K562 (cell line): ENCODE data around the gene AP3M1. TPM values are rescaled to one million over a fixed set of nuclear protein-coding genes. Genes with fewer than 3 reads are reported as not detected.

Source experiments
- CHCHD3 ChIP-seq: fragments of 250-450 bp; sonication (Bioruptor Pico); IDR thresholded peaks from 2 replicates; pipeline ENCODE4 v2.1.2; 2022; ENCODE audit warnings: mild to moderate bottlenecking
- DDX20 ChIP-seq: fragments of 450-650 bp; IDR thresholded peaks from 2 replicates; pipeline ENCODE4 v1.6.1; 2016; ENCODE audit warnings: missing genetic modification characterization, low read depth, mild to moderate bottlenecking, missing compliant biosample characterization, moderate library complexity
- DPF2 ChIP-seq: fragments of 450-650 bp; IDR thresholded peaks from 2 replicates; pipeline ENCODE4 v1.6.1; 2016
- FOXJ2 ChIP-seq: fragments of 200-800 bp; sonication (Bioruptor generic); IDR thresholded peaks from 2 replicates; pipeline ENCODE4 v1.6.1; 2016; ENCODE audit warnings: missing genetic modification characterization, missing compliant biosample characterization
- GTF2F1 ChIP-seq: IDR thresholded peaks from 2 replicates; pipeline ENCODE4 v1.6.1; 2011; ENCODE audit warnings: low read depth, low read length, improper control_type of control experiment
- HNRNPK ChIP-seq: fragments of 200-400 bp; formaldehyde crosslinking; IDR thresholded peaks from one replicate; pipeline ENCODE4 v1.6.1; 2018; ENCODE audit warnings: mild to moderate bottlenecking, low read depth, low read length; ENCODE audit not compliant: poor library complexity, severe bottlenecking
- KDM5B ChIP-seq: fragments of 200-600 bp; sonication (generic); IDR thresholded peaks from 2 replicates; pipeline ENCODE4 v1.6.1; 2012; ENCODE audit warnings: low read depth, mild to moderate bottlenecking, moderate library complexity, low read length, control low read depth, inconsistent platforms; ENCODE audit not compliant: insufficient replicate concordance
- MAZ ChIP-seq, 2 experiments: fragments of 450-650 bp in 1 of 2; sonication (generic) in 1 of 2; formaldehyde crosslinking; IDR thresholded peaks in 1 of 2; conservative IDR thresholded peaks in 1 of 2; 2 replicates each; pipeline versions ENCODE4 v1.4.0 to v1.5.0; 2020; ENCODE audit warnings: mild to moderate bottlenecking in 1 of 2, missing genetic modification reagents in 1 of 2
- MECOM ChIP-seq: fragments of 250-450 bp; sonication (Bioruptor Pico); IDR thresholded peaks from 2 replicates; pipeline ENCODE4 v1.8.0; 2022; ENCODE audit warnings: inconsistent platforms
- MEF2A ChIP-seq: IDR thresholded peaks from 2 replicates; pipeline ENCODE4 v1.6.1; 2011; ENCODE audit warnings: low read depth, mild to moderate bottlenecking, low read length, moderate library complexity; ENCODE audit not compliant: control insufficient read depth
- NEUROD1 ChIP-seq: fragments of 150-350 bp; IDR thresholded peaks from 2 replicates; pipeline ENCODE4 v1.6.1; 2014; ENCODE audit warnings: borderline replicate concordance, low read length, low read depth; ENCODE audit not compliant: partially characterized antibody
- NRF1 ChIP-seq, 2 experiments: fragments of 450-650 bp; IDR thresholded peaks in 1 of 2; conservative IDR thresholded peaks in 1 of 2; 2 replicates each; pipeline ENCODE4 v1.6.1; 2014; ENCODE audit warnings: mild to moderate bottlenecking in 2 of 2
- RNF2 ChIP-seq: sonication (generic); IDR thresholded peaks from 2 replicates; pipeline ENCODE4 v1.6.1; 2016
- SPI1 ChIP-seq: IDR thresholded peaks from 2 replicates; pipeline ENCODE4 v1.6.1; 2011; ENCODE audit warnings: low read depth, low read length, control low read depth, borderline replicate concordance
- YY1 ChIP-seq, 3 experiments: IDR thresholded peaks; 2 replicates each; pipeline ENCODE4 v1.6.1; 2011; ENCODE audit warnings: low read length in 2 of 3, mild to moderate bottlenecking in 2 of 3, moderate library complexity in 2 of 3, borderline replicate concordance in 1 of 3, control low read depth in 1 of 3, low read depth in 1 of 3; ENCODE audit not compliant: insufficient read depth in 3 of 3, insufficient replicate concordance in 2 of 3, control insufficient read depth in 1 of 3, insufficient read length in 1 of 3; ENCODE audit errors: extremely low read depth in 1 of 3
- ZSCAN29 ChIP-seq: fragments of 450-650 bp; IDR thresholded peaks from 2 replicates; pipeline ENCODE4 v1.6.1; 2017
- polyA plus RNA-seq, 8 experiments: library from polyadenylated mRNA; depleted of rRNA in 4 of 8; stranded (reverse) in 5 of 8; unstranded in 3 of 8; fragments of >200 nt; fragmentation: Nextera tagmentation in 2 of 8; fragmentation: Illumina TruSeq in 1 of 8; extraction: Ambion mirVana in 2 of 8; extraction: Trizol in 1 of 8; gene quantifications; 2 replicates each; pipeline versions ENCODE4 v1.2.1 to v1.2.3, GENCODE V29; 2011 to 2014; ENCODE audit warnings: inconsistent platforms in 1 of 8, missing spikeins in 1 of 8
- total RNA-seq, 7 experiments: library from RNA; depleted of rRNA in 6 of 7; stranded (reverse); fragments of >200 nt in 6 of 7; fragmentation: Illumina TruSeq in 2 of 7; extraction: Trizol in 2 of 7; gene quantifications; 2 replicates each; pipeline versions ENCODE4 v1.2.1 to v1.2.3, GENCODE V29; 2011 to 2021; ENCODE audit warnings: low replicate concordance in 1 of 7
- TF ChIP-seq, protein P1 (sequence below): sonication (generic); formaldehyde crosslinking; IDR thresholded peaks from 2 replicates; pipeline ENCODE4 v1.8.0; 2022; ENCODE audit warnings: mild to moderate bottlenecking, missing genetic modification reagents
- TF ChIP-seq, protein P2 (sequence below), 2 experiments: fragments of 450-650 bp; formaldehyde crosslinking in 1 of 2; IDR thresholded peaks; 2 replicates each; pipeline versions ENCODE4 v1.4.0 to v1.6.1; 2014 to 2020; ENCODE audit warnings: mild to moderate bottlenecking in 2 of 2, borderline replicate concordance in 1 of 2, low read depth in 1 of 2

AP3M1 gene
- total and polyA plus RNA-seq, 9 of the 15 experiments (the other 6 are each of a cell fraction or from before 2014, with no cell fraction given) = 44.3 to 135 (median 67.6) TPM

DNA sequence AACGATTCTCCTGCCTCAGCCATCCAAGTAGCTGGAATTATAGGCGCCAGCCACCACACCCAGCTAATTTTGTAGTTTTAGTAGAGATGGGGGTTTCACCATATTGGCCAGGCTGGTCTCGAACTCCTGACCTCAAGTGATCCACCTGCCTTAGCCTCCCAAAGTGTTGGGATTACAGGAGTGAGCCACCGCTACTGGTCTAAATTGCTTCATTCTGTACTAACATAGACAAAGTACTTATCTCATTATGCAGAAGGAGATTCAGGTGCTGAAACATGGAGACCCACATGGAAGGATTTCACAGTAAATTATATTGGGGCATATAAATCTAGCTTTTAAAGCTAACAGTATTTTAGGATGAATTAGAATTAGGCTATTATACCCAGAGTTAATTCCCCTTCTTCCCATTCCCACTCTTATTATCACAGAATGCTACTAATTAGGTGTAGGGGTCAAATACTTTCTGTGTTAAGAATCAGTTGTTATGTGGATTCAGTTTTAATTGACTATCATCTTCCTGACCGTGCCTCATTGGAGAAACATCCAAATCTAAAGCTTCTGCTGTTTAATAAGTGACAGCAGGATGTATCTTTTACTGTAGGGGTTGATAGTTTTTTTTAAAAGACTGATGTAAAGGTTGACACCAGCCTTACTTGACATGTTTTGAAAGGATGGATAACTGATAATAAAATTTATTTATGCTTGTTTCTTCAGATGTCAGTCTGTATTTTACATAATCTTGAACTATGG lies 27.6 kb upstream of the AP3M1 start (continued):
- TF ChIP-seq, protein P1, sequence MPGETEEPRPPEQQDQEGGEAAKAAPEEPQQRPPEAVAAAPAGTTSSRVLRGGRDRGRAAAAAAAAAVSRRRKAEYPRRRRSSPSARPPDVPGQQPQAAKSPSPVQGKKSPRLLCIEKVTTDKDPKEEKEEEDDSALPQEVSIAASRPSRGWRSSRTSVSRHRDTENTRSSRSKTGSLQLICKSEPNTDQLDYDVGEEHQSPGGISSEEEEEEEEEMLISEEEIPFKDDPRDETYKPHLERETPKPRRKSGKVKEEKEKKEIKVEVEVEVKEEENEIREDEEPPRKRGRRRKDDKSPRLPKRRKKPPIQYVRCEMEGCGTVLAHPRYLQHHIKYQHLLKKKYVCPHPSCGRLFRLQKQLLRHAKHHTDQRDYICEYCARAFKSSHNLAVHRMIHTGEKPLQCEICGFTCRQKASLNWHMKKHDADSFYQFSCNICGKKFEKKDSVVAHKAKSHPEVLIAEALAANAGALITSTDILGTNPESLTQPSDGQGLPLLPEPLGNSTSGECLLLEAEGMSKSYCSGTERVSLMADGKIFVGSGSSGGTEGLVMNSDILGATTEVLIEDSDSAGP (CRISPR knock-in tag) = no peak
- TF ChIP-seq MAZ (CRISPR knock-in tag; conservative IDR thresholded peaks at IDR 0.05 in 1 of 2, IDR thresholded peaks at IDR 0.05 in 1 of 2) = no peak
- TF ChIP-seq, protein P2, sequence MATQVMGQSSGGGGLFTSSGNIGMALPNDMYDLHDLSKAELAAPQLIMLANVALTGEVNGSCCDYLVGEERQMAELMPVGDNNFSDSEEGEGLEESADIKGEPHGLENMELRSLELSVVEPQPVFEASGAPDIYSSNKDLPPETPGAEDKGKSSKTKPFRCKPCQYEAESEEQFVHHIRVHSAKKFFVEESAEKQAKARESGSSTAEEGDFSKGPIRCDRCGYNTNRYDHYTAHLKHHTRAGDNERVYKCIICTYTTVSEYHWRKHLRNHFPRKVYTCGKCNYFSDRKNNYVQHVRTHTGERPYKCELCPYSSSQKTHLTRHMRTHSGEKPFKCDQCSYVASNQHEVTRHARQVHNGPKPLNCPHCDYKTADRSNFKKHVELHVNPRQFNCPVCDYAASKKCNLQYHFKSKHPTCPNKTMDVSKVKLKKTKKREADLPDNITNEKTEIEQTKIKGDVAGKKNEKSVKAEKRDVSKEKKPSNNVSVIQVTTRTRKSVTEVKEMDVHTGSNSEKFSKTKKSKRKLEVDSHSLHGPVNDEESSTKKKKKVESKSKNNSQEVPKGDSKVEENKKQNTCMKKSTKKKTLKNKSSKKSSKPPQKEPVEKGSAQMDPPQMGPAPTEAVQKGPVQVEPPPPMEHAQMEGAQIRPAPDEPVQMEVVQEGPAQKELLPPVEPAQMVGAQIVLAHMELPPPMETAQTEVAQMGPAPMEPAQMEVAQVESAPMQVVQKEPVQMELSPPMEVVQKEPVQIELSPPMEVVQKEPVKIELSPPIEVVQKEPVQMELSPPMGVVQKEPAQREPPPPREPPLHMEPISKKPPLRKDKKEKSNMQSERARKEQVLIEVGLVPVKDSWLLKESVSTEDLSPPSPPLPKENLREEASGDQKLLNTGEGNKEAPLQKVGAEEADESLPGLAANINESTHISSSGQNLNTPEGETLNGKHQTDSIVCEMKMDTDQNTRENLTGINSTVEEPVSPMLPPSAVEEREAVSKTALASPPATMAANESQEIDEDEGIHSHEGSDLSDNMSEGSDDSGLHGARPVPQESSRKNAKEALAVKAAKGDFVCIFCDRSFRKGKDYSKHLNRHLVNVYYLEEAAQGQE (IDR thresholded peaks at IDR 0.05; ENCODE audit: borderline replicate concordance) = no peak
- TF ChIP-seq, protein P2 (CRISPR knock-in tag; IDR thresholded peaks at IDR 0.05; ENCODE audit: low read depth) = no peak
- TF ChIP-seq DPF2 = 0 out of 2 replicates have a peak, but pooled peaks have one; percentile 10
- no peak for TF ChIP-seq NEUROD1
- TF ChIP-seq SPI1 = no peak
- TF ChIP-seq DDX20 (tag) = no peak
- no peak for TF ChIP-seq MEF2A
- no peak for TF ChIP-seq HNRNPK
- no peak for TF ChIP-seq GTF2F1
- TF ChIP-seq MECOM = no peak
- no peak for TF ChIP-seq KDM5B
- no peak for TF ChIP-seq NRF1 (conservative IDR thresholded peaks at IDR 0.05 in 1 of 2, IDR thresholded peaks at IDR 0.05 in 1 of 2)
- no peak for TF ChIP-seq CHCHD3 (CRISPR knock-in tag)
- TF ChIP-seq RNF2 = no peak
- TF ChIP-seq YY1 (IDR thresholded peaks at IDR 0.05; ENCODE audit: borderline replicate concordance in 1 of 3, control insufficient read depth in 1 of 3, extremely low read depth in 1 of 3, insufficient read depth in 3 of 3, insufficient read length in 1 of 3, insufficient replicate concordance in 2 of 3, low read depth in 1 of 3, low read length in 2 of 3) = no peak
- no peak for TF ChIP-seq FOXJ2
- no peak for TF ChIP-seq ZSCAN29
